Liver (tissue), 3 donors: ENCODE results near the gene MTHFD1L.

ENCODE experiments used
- ATF3 ChIP-seq: IDR thresholded peaks from 2 replicates; pipeline ENCODE4 v1.6.1; 2016; ENCODE audit warnings: antibody characterized with exemption
- CTCF ChIP-seq: fragments of 150-350 bp; IDR thresholded peaks from 2 replicates; pipeline ENCODE4 v1.5.1; 2017; ENCODE audit warnings: improper control_type of control experiment, low read depth, low read length; ENCODE audit not compliant: missing input control
- GABPA ChIP-seq, 2 donors: IDR thresholded peaks in 1 of 2; conservative IDR thresholded peaks in 1 of 2; 2 replicates each; pipeline ENCODE4 v1.6.1; 2016; ENCODE audit warnings: antibody characterized with exemption in 2 of 2, mild to moderate bottlenecking in 1 of 2, moderate library complexity in 1 of 2
- JUND ChIP-seq, 2 donors: IDR thresholded peaks; 2 replicates each; pipeline ENCODE4 v1.6.1; 2016; ENCODE audit warnings: antibody characterized with exemption in 2 of 2
- RAD21 ChIP-seq, 2 donors: IDR thresholded peaks; 2 replicates each; pipeline ENCODE4 v1.6.1; 2016; ENCODE audit warnings: antibody characterized with exemption in 2 of 2, mild to moderate bottlenecking in 2 of 2
- SP1 ChIP-seq: IDR thresholded peaks from 2 replicates; pipeline ENCODE4 v1.6.1; 2018; ENCODE audit warnings: antibody characterized with exemption, mild to moderate bottlenecking
- TAF1 ChIP-seq: conservative IDR thresholded peaks from 2 replicates; pipeline ENCODE4 v1.6.1; 2016; ENCODE audit warnings: antibody characterized with exemption, mild to moderate bottlenecking
- YY1 ChIP-seq: IDR thresholded peaks from 2 replicates; pipeline ENCODE4 v1.6.1; 2016; ENCODE audit warnings: antibody characterized with exemption, mild to moderate bottlenecking
- TF ChIP-seq, protein P1 (sequence below): IDR thresholded peaks from 2 replicates; pipeline ENCODE4 v1.6.1; 2016; ENCODE audit warnings: antibody characterized with exemption
- donor health status: healthy.
- donor health status: healthy.

DNA sequence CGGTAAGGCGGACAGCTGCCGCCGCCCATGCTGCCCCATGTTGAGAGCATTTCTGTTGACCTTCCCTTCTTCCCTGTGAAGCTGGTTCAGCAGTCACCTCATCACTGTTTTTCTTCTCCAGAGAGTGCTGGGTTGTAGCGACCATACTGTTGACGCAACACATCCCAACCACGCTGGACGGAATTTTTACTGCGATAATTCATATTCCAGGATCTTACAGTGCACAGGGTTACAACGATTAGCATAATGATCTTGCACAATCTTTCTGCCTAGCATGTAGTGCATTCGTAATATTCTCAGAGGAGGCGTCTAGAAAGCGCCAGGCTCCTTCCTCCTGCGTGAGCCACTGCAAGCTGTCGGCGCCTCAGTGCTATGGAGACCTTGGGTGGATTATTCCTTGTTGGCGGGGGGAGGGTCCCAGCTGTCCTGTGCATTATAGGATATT, 137.0 kb downstream of the MTHFD1L start:
- no peak for TF ChIP-seq CTCF
- no peak for TF ChIP-seq TAF1
- no peak for TF ChIP-seq GABPA (IDR thresholded peaks at IDR 0.05 in 1 of 2, conservative IDR thresholded peaks at IDR 0.05 in 1 of 2)
- no peak for TF ChIP-seq YY1
- no peak for TF ChIP-seq RAD21 (IDR thresholded peaks at IDR 0.05)
- TF ChIP-seq, protein P1, sequence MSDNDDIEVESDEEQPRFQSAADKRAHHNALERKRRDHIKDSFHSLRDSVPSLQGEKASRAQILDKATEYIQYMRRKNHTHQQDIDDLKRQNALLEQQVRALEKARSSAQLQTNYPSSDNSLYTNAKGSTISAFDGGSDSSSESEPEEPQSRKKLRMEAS, result no peak
- no peak for TF ChIP-seq SP1
- TF ChIP-seq ATF3, result no peak
- TF ChIP-seq JUND (IDR thresholded peaks at IDR 0.05), result no peak
